AG09309 (cell line): Measurements from ENCODE around the gene CRYBG1.
"Not testable (repeated sequence)": the region's sequence is repeated elsewhere in the genome, so short reads cannot be mapped to it uniquely, and the experiment has no call there.

Source experiments
- DNase-seq: peaks from one replicate; pipeline ENCODE4 v3.0.0-alpha.2; 2010; ENCODE audit warnings: low read depth
- H3K4me3 ChIP-seq: 2 replicates; pipeline ENCODE4 v1.5.1; 2011; ENCODE audit warnings: mild to moderate bottlenecking, low read depth, low read length, moderate library complexity; ENCODE audit not compliant: control insufficient read depth
- CTCF ChIP-seq: IDR thresholded peaks from 2 replicates; pipeline ENCODE4 v1.5.1; 2011; ENCODE audit warnings: mild to moderate bottlenecking, low read depth, low read length, inconsistent platforms; ENCODE audit not compliant: insufficient read depth, control insufficient read depth; ENCODE audit errors: missing control alignments

Gene CRYBG1

GRCh38 chr6:106579281-106579680 is 218.8 kb downstream of the CRYBG1 start:
- TF ChIP-seq CTCF: no peak
- no peak for DNase-seq
- H3K4me3 ChIP-seq: no peak overlapping the region

- no peak overlapping the region for H3K4me3 ChIP-seq
- no peak for DNase-seq
- no peak for TF ChIP-seq CTCF
Measured at GRCh38 chr6:106581468-106581867, 221.0 kb downstream of the CRYBG1 start.

GRCh38 chr6:106586815-106587415 is 226.4 kb downstream of the CRYBG1 start:
- TF ChIP-seq CTCF: no peak
- H3K4me3 ChIP-seq: no peak overlapping the region
- DNase-seq: no peak

- DNase-seq, H3K4me3 ChIP-seq: not testable (repeated sequence)
Measured at GRCh38 chr6:106588937-106589336, 228.4 kb downstream of the CRYBG1 start.

- TF ChIP-seq CTCF: no peak
- no peak overlapping the region for H3K4me3 ChIP-seq
- peak; percentile 76 for DNase-seq
Measured at GRCh38 chr6:106591111-106591825, 230.8 kb downstream of the CRYBG1 start.

GRCh38 chr6:106599440-106599839 is 238.9 kb downstream of the CRYBG1 start:
- DNase-seq: no peak
- TF ChIP-seq CTCF: no peak
- no peak overlapping the region for H3K4me3 ChIP-seq

- H3K4me3 ChIP-seq: no peak overlapping the region
- DNase-seq: no peak
- no peak for TF ChIP-seq CTCF
Measured at GRCh38 chr6:106600329-106600728, 239.8 kb downstream of the CRYBG1 start.
